ENCODE data around the gene RMND1.

DNA sequence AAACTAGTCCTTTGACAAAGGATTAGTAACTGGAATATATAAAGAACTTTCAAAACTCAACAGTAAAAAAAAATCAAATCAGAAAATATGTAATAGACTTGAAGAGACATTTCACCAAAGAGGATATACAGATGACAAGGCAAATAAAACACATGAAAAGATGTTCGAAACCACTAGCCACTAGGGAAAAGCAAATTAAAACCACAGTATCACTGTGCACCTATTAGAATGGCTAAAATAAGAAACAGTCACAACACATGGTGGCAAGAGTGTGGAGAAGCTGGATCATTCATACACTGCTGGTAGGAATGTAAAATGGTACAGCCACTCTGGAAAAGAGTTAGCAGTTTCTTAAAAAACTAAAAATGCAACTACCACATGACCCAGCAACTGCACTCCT is 75.5 kb downstream of the RMND1 start:
- TF ChIP-seq, protein P1, sequence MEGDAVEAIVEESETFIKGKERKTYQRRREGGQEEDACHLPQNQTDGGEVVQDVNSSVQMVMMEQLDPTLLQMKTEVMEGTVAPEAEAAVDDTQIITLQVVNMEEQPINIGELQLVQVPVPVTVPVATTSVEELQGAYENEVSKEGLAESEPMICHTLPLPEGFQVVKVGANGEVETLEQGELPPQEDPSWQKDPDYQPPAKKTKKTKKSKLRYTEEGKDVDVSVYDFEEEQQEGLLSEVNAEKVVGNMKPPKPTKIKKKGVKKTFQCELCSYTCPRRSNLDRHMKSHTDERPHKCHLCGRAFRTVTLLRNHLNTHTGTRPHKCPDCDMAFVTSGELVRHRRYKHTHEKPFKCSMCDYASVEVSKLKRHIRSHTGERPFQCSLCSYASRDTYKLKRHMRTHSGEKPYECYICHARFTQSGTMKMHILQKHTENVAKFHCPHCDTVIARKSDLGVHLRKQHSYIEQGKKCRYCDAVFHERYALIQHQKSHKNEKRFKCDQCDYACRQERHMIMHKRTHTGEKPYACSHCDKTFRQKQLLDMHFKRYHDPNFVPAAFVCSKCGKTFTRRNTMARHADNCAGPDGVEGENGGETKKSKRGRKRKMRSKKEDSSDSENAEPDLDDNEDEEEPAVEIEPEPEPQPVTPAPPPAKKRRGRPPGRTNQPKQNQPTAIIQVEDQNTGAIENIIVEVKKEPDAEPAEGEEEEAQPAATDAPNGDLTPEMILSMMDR (IDR thresholded peaks at IDR 0.05) = no peak
- TF ChIP-seq ZFX (IDR thresholded peaks at IDR 0.05; ENCODE audit: borderline replicate concordance) = no peak
